Measurements from ENCODE around the gene GOLT1A.
A peak's percentile ranks its signal among the peaks of the same experiment; 100 is the strongest.

GOLT1A gene

GRCh38 chr1:204219971-204220616 lies 6.3 kb upstream of the GOLT1A start:
- DNase-seq (ENCODE audit: low read depth in 1 of 2, low spot score in 1 of 2), result no peak

- DNase-seq (ENCODE audit: low read depth in 1 of 2, low spot score in 1 of 2), result no peak
Observed at GRCh38 chr1:204218552-204218951, 4.8 kb upstream of the GOLT1A start.

GRCh38 chr1:204217648-204218000 lies 3.8 kb upstream of the GOLT1A start:
- DNase-seq (ENCODE audit: low read depth in 1 of 2, low spot score in 1 of 2), result no peak

- DNase-seq (ENCODE audit: low read depth in 1 of 2, low spot score in 1 of 2), result no peak
Observed at GRCh38 chr1:204216880-204217647, 3.3 kb upstream of the GOLT1A start.

GRCh38 chr1:204216236-204216635 lies 2.4 kb upstream of the GOLT1A start:
- DNase-seq (ENCODE audit: low read depth in 1 of 2, low spot score in 1 of 2), result no peak

- DNase-seq (ENCODE audit: low read depth in 1 of 2, low spot score in 1 of 2), result no peak
Observed at GRCh38 chr1:204212715-204213114, 1.1 kb downstream of the GOLT1A start.

GRCh38 chr1:204211046-204211445 lies 2.7 kb downstream of the GOLT1A start:
- no peak for DNase-seq (ENCODE audit: low read depth in 1 of 2, low spot score in 1 of 2)

- peak; percentile 54 to 59 for DNase-seq (ENCODE audit: low read depth in 1 of 2, low spot score in 1 of 2)
Observed at GRCh38 chr1:204207136-204207616, 6.6 kb downstream of the GOLT1A start.

- DNase-seq (ENCODE audit: low read depth in 1 of 2, low spot score in 1 of 2), result no peak
Observed at GRCh38 chr1:204206121-204206520, 7.7 kb downstream of the GOLT1A start.

GRCh38 chr1:204205486-204205885 lies 8.3 kb downstream of the GOLT1A start:
- DNase-seq (ENCODE audit: low read depth in 1 of 2, low spot score in 1 of 2), result no peak

GRCh38 chr1:204204944-204205343 lies 8.8 kb downstream of the GOLT1A start:
- no peak for DNase-seq (ENCODE audit: low read depth in 1 of 2, low spot score in 1 of 2)

- DNase-seq (ENCODE audit: low read depth in 1 of 2, low spot score in 1 of 2), result no peak
Observed at GRCh38 chr1:204203206-204203767, 10.5 kb downstream of the GOLT1A start.

GRCh38 chr1:204202481-204202880 lies 11.3 kb downstream of the GOLT1A start:
- DNase-seq (ENCODE audit: low read depth in 1 of 2, low spot score in 1 of 2), result no peak

GRCh38 chr1:204201348-204202040 lies 12.3 kb downstream of the GOLT1A start:
- DNase-seq (ENCODE audit: low read depth in 1 of 2, low spot score in 1 of 2), result no peak

- DNase-seq (ENCODE audit: low read depth in 1 of 2, low spot score in 1 of 2), result no peak
Observed at GRCh38 chr1:204199579-204199978, 14.2 kb downstream of the GOLT1A start.

- no peak for DNase-seq (ENCODE audit: low read depth in 1 of 2, low spot score in 1 of 2)
Observed at GRCh38 chr1:204198348-204199340, 15.1 kb downstream of the GOLT1A start.

GRCh38 chr1:204197068-204197467 lies 16.7 kb downstream of the GOLT1A start:
- no peak for DNase-seq (ENCODE audit: low read depth in 1 of 2, low spot score in 1 of 2)

- no peak for DNase-seq (ENCODE audit: low read depth in 1 of 2, low spot score in 1 of 2)
Observed at GRCh38 chr1:204196068-204196795, 17.6 kb downstream of the GOLT1A start, which contains the start of gene KISS1. Gene KISS1, minus strand, starts transcription at chr1:204196491. Its CDS starts 3,615 bp downstream, at chr1:204192876.

- DNase-seq (ENCODE audit: low read depth in 1 of 2, low spot score in 1 of 2), result no peak
Observed at GRCh38 chr1:204194771-204195170, 19.0 kb downstream of the GOLT1A start.

- no peak for DNase-seq (ENCODE audit: low read depth in 1 of 2, low spot score in 1 of 2)
Observed at GRCh38 chr1:204194080-204194479, 19.7 kb downstream of the GOLT1A start.
